HG03378 (cell line): ENCODE results near the gene C1QTNF1.

Source experiments
- ATAC-seq: cut with Tn5 transposase; IDR thresholded peaks from one replicate; pipeline ENCODE4 v1.9.1; 2021; ENCODE audit warnings: mild to moderate bottlenecking, moderate library complexity; ENCODE audit not compliant: unreplicated experiment

C1QTNF1 gene

DNA sequence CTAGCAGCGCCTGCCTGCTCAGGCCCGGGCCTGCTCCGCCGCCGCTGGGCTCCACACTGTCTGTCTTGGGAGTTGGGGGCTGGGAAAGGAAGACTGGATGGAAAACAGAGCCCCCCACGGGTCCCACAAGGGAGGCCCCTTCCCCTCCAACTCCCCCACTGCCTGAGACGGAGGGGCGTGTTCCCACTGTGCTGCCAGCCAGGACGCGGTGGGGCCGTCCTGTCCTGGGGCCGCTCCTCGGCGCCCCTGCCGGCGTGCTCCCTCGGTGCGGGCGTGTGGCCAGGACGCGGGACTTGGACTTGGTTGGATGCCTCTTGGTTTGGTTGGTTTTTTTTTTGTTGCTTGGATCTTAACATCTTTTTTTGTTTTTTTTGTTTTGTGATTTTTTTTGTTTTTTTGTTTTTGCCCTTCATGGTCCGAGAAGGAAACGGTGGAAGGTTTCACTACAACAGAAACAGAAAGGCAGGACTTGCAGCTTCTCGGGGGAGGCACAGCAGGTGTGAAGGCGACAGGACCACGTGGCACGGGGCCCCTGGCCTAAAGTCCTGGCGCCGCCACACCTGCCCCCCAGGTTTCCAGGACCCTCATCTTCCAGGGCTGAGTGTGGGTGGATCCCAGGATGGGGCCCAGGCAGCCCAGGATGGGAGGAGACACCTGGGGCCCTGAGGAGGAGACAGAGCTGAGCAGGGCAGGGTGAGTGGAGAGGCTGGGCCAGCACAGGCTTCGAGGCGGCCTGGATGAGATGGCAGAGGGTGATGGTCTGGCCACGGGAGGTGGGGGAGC, 66.7 kb downstream of the C1QTNF1 start:
- no peak for ATAC-seq

- no peak for ATAC-seq
Measured at GRCh38 chr17:79091226-79091670, 67.3 kb downstream of the C1QTNF1 start.

DNA sequence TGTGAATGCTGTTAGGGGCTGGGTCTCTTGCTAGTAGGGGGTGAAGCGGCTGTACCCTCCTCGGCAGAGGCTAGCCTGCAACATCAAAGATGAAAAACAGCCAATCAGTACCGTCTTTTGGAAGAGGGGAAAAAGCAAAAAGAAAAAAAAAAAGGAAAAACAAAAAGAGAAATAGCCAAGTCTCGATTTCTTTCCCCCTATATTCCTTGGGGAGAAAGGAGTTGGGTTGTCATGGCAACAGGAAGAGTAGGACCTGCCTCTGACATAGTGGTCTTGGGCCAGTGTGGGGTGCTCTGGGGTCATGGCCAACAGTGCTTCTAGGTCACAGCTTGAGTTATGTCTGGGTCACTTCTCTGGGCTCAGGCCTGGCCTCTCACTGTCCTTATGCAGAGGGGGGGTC, 68.6 kb downstream of the C1QTNF1 start:
- no peak for ATAC-seq

- ATAC-seq, result no peak
Measured at GRCh38 chr17:79093270-79093669, 69.3 kb downstream of the C1QTNF1 start.

DNA sequence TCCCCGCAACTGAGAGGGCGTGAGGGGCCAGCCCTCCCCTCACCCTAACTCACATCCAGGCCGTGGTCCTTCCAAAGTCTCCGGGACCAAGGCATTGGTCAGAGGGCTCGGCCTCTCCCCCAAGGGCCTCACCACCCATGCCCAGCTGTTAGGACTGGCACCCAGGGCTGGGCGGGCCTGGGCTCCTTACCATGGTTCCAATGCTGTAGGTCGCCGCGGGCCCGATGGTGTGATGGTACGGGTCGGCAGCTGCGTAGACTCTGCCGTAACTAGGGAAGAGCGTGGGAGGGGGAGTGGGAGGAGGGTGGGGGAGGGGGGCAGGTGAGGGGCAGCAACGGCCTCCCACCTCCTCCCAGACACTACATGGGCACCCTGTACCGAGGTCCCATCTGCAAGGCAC, 70.3 kb downstream of the C1QTNF1 start:
- no peak for ATAC-seq

DNA sequence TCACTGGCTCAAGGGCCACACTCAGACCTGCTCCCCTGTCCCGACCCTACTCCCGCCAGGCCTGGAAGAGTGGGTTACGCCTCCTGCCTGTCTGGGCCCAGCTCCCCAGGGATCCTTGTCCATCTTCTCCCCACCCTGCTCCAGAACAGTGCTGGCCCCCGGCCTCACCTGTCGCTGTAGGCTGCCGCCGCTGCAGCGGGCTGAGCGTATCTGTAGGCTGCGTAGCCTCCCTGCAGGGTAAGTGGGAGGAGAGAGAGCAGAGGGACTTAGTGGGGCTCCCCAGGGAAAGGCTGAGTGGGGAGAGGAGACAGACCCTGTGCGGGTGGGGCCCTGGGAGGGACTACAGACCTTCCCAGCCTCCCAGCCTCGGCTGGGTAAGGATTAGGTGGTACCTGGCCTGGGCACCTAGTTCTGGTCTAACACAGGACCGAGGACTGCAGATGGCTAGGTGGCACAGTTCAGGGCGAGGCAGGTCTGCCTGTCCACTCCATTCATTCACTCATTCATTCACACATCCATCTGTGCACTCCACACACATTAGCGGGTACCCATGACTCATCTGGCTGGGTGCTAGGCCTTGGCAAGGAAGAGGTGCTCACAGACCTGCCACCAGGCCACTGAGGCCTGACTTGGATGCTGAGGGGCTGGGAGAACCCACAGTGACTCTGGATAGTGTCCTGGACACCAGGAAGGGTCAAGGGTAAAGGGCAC, 71.5 kb downstream of the C1QTNF1 start:
- no peak for ATAC-seq

DNA sequence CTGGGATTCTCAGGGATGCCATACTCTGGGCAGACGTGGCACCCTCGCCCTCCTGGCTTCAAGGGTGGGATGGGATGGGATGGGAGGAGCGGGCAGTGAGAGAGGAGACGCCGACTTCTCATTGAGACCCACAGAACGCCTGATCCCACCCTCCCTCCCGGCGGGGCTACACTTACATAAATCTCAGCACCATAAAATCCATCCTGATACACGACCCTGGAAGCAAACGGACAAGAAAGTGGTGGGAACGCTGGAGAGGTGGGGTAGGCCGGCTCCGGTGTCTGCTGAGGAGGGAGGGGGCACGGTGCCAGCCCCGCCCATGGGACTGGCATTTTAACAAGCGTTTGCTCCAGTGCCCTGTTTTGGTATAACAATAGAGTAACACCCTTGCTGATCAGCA, 72.5 kb downstream of the C1QTNF1 start:
- ATAC-seq, result no peak

- no peak for ATAC-seq
Measured at GRCh38 chr17:79097226-79098055, 73.5 kb downstream of the C1QTNF1 start.

GRCh38 chr17:79098282-79098867, 74.4 kb downstream of the C1QTNF1 start:
- no peak for ATAC-seq
